Epidermal melanocyte (primary cell): ENCODE data around the gene LSAMP.

Experiments
- DNase-seq: peaks from one replicate; pipeline ENCODE4 v3.0.0; 2011; ENCODE audit warnings: low spot score; ENCODE audit not compliant: insufficient read length

Gene LSAMP

GRCh38 chr3:116367761-116368395, 77.4 kb downstream of the LSAMP start:
- no peak for DNase-seq

DNA sequence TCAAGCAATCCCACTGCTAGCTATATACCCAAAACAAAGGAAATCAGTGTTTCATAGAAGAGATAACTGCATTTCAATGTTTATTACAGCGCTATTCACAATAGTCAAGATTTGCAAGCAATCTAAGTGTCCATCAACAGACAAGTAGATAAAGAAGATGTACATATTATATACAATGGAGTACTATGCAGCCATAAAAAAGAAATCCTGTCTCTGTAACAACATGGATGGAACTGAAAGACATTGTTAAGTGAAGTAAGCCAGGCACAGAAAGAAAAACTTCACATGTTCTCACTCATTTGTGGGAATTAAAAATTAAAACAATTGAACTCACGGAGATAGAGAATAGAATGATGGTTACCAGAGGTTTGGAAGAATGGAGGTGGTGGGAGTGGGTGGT, 89.2 kb downstream of the LSAMP start:
- DNase-seq = no peak

GRCh38 chr3:116354382-116354781, 90.9 kb downstream of the LSAMP start:
- no peak for DNase-seq

- DNase-seq = no peak
These were observed 95.1 kb downstream of the LSAMP start for GRCh38 chr3:116350119-116350733.

DNA sequence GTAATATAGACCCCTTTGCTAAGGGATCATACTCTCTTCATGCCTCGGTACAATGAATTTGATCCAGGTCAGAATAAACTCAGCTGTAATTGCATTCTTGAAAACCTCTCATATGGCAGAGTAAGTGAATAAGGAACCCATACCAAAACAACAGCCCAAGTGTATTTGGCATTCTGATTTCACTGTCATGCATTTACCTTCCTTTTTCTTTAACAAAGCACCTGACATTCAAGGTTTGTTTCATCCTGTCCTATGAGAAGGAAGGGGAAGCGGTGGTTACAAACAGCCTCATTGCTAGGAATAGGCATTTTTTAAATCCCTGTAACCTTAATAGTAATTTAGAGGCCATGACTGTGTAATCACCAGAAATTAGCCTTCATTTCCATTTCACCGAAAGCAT, 97.1 kb downstream of the LSAMP start:
- DNase-seq = no peak

DNA sequence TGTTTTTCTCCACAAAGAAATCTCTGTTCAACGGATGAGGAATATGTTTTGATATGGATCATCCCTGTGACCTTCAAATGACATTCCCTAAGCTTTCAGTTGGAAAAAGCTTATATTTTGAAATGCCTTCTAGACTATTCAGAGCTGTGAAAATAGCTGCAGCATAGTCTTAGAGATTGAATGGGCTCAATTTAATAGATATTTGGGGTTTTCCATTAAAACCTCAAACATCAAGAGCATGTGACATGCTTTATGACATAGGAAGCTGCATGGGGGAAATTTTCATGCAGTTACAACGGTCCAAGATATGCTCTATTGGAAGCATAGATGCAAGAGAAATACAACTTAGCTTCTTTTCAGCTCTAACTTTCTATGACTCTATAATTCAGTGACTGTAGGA, 102.8 kb downstream of the LSAMP start:
- no peak for DNase-seq

GRCh38 chr3:116341899-116342298, 103.4 kb downstream of the LSAMP start:
- no peak for DNase-seq

- no peak for DNase-seq
These were observed 103.9 kb downstream of the LSAMP start for GRCh38 chr3:116341381-116341780.

DNA sequence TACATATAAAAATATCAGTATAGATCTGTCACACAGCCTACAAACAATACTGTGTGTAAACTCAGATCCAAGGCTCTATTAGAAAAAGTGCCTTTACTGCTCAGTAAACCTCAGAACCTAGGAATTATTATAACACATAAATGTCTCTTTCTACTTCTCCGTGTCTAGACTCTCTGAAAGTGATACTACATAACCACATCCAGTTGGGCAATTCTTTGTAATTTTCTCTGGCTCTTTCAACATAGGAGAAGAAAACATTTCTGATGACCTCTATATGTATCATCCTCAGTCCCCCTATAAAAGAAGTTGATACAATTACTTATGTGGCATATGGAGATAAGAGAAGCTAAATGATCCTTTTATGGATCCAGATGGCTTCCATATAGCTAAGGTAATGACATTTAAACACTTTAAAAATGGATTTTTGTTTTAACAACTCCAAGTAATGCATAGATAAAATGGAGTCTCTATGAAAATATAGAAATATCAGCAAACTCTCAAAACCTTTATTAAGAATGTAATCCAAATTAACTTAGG, 104.5 kb downstream of the LSAMP start:
- DNase-seq = no peak

GRCh38 chr3:116339441-116340028, 105.8 kb downstream of the LSAMP start:
- no peak for DNase-seq

DNA sequence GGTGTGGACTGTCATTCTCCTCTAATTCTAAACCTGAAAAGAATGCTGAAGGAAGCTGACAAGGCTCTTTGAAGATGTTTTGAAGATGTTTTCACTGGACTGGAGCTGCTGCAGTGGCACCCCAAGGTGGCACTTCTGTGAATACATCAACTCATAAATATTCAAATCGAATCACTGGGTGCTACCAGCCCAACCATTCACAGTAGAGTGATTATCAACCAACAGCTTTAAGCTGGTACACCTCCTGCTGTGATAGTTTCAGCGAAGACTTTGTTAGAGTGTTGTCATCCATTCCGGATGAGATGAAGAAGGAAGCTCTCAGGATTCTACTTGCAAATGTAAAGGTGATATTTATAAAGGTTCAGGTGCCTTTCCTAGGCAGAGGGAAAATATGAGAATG, 106.6 kb downstream of the LSAMP start:
- no peak for DNase-seq

GRCh38 chr3:116337229-116337628, 108.1 kb downstream of the LSAMP start:
- DNase-seq = no peak

GRCh38 chr3:116331380-116331779, 113.9 kb downstream of the LSAMP start:
- DNase-seq = no peak

DNA sequence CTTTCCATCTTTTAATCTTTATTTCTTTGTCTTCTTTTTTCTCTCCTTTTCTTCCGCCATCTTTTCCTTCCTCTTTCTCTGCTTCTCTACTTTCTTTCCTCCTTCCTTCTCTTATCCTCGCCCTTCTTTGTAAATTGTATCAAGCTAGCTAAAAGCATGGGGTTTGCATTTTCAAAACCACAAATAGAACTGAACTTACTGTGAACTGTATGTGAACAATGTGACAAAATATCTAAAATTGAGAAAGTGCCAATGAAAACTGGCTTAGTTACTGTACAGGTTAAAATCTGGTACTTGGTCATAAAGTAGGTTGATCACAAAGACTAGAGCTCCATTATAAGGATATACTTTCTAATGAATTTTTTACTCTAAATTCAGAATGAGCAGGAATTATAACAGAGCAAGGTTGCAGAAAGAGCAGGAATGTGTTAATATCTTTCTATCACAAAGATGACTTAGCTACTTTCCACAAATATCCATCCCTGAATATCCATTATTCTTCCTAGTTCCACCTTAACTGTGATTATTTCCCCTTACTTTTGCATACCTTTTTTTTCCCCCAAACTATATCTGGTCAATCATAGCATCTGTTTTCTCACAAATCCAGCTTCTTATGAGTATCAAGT, 122.4 kb downstream of the LSAMP start:
- no peak for DNase-seq

- no peak for DNase-seq
These were observed 126.9 kb downstream of the LSAMP start for GRCh38 chr3:116318370-116318769.

- DNase-seq = no peak
These were observed 128.5 kb downstream of the LSAMP start for GRCh38 chr3:116316771-116317170.

- no peak for DNase-seq
These were observed 130.8 kb downstream of the LSAMP start for GRCh38 chr3:116314476-116314875.

GRCh38 chr3:116306720-116307119, 138.6 kb downstream of the LSAMP start:
- no peak for DNase-seq

- no peak for DNase-seq
These were observed 139.1 kb downstream of the LSAMP start for GRCh38 chr3:116306149-116306548.

- no peak for DNase-seq
These were observed 143.1 kb downstream of the LSAMP start for GRCh38 chr3:116302087-116302747.

GRCh38 chr3:116301422-116301821, 143.9 kb downstream of the LSAMP start:
- no peak for DNase-seq

- DNase-seq = no peak
These were observed 145.1 kb downstream of the LSAMP start for GRCh38 chr3:116300226-116300625.
